C4-2B (cell line): ENCODE measurements around the gene ACAD8.
"Not testable (repeated sequence)": the region's sequence is repeated elsewhere in the genome, so short reads cannot be mapped to it uniquely, and the experiment has no call there.

Experiments used
- H3K27ac ChIP-seq: fragments of 450-650 bp; 2 replicates; pipeline ENCODE4 v1.5.1; 2017
- CTCF ChIP-seq: fragments of 450-650 bp; conservative IDR thresholded peaks from 2 replicates; pipeline ENCODE4 v1.5.1; 2017; ENCODE audit warnings: mild to moderate bottlenecking
- ZFX ChIP-seq: fragments of 450-650 bp; IDR thresholded peaks from 2 replicates; pipeline ENCODE4 v1.6.1; 2017

The ACAD8 gene

GRCh38 chr11:134250246-134250645 lies 3.1 kb upstream of the ACAD8 start:
- TF ChIP-seq ZFX (no peak), CTCF (no peak)
- H3K27ac ChIP-seq = no peak overlapping the region

- no peak overlapping the region for H3K27ac ChIP-seq
- TF ChIP-seq ZFX = no peak
These were observed 2.7 kb upstream of the ACAD8 start for GRCh38 chr11:134250675-134251074.

- H3K27ac ChIP-seq = peak overlapping the region; percentile 83
- TF ChIP-seq ZFX = no peak
- no peak for TF ChIP-seq CTCF
These were observed 801 bp upstream of the ACAD8 start for GRCh38 chr11:134252346-134253187.

GRCh38 chr11:134254433-134255183 lies 1.2 kb downstream of the ACAD8 start:
- H3K27ac ChIP-seq = no peak overlapping the region
- TF ChIP-seq CTCF = no peak
- no peak for TF ChIP-seq ZFX

- not testable (repeated sequence) for H3K27ac ChIP-seq
These were observed 1.8 kb downstream of the ACAD8 start for GRCh38 chr11:134255184-134255561.

GRCh38 chr11:134257101-134257500 lies 3.7 kb downstream of the ACAD8 start:
- H3K27ac ChIP-seq = no peak overlapping the region
- TF ChIP-seq ZFX = no peak
- TF ChIP-seq CTCF = no peak

GRCh38 chr11:134258577-134258976 lies 5.2 kb downstream of the ACAD8 start:
- H3K27ac ChIP-seq = peak overlapping the region; percentile 18; the same call in 1 of the 2 replicates
- TF ChIP-seq CTCF = no peak

- TF ChIP-seq CTCF (no peak), ZFX (no peak)
- no peak overlapping the region for H3K27ac ChIP-seq
These were observed 7.1 kb downstream of the ACAD8 start for GRCh38 chr11:134260503-134260902.
